Measurements from ENCODE around the gene RAB11FIP5.
A peak's percentile ranks its signal among the peaks of the same experiment; 100 is the strongest.

Gene RAB11FIP5

DNA sequence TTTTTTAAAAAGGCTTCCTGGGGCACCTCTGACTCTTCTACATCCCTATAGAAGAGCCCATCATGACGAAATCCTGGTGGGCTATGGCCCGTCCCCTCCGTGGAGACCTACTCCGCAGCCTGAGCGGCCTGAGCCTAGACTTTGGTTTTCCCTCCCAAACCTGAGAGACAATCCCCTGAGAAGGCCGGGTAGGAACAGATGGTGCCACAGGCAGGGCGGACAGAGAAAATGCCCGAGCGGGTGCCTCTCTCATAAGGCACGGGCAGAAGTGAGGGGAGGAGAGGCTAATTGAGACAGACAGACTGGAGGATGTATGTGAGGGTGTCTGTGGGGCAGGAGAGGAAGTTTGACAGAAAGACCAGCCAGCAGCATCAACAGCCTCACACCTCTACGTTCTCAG is 21.1 kb downstream of the RAB11FIP5 start:
- Histone ChIP-seq H3K4me2 (peak overlapping the region in 8 of 11 experiments; percentile 49 to 71 (median 62); a peak in 15 of 22 replicates), H3K9ac (peak overlapping the region in 1 of 11 experiments; percentile 34; a peak in 1 of 22 replicates), H3K36me3 (peaks cover 12 to 33% (median 22%) of the 10 kb centered on the region in 11 experiments; a peak in 20 of 22 replicates), H3K27ac (no peak overlapping the region), H3K27me3 (no peaks in the 10 kb centered on the region), H4K20me1 (peaks cover 30 to 100% (median 76%) of the 10 kb centered on the region in 11 experiments; a peak in 19 of 22 replicates), H3K9me3 (replicated peaks in 1 of 11) (no peaks in the 10 kb centered on the region), H3K4me3 (no peak overlapping the region), H3K4me1 (peaks cover 19 to 35% (median 22%) of the 10 kb centered on the region in 10 experiments)
- no peak for TF ChIP-seq Cebpa-rat (IDR thresholded peaks at IDR 0.05)

DNA sequence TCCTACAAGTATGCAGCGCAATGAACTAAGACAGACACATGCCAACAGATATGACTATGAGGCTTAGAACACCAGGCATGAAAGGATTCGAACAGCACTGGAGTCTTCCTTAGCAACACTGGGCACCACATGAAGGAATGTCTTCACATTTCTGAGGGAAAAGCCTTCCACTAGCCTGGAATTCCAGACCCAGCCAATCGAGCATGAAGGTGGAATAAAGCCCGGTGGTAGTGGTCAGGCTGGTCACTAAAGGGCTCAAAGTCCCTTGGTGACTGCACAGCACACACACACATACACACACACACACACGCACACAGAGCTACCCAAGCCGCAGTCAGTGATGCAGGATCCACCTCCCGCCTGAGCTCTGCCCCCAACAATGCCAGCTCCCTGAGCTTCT is 21.6 kb downstream of the RAB11FIP5 start:
- peaks cover 28 to 100% (median 76%) of the 10 kb centered on the region in 11 experiments; a peak in 19 of 22 replicates for H4K20me1 ChIP-seq
- no peak overlapping the region for H3K9ac ChIP-seq
- H3K27ac ChIP-seq: no peak overlapping the region
- no peak for TF ChIP-seq Cebpa-rat (IDR thresholded peaks at IDR 0.05)
- H3K4me3 ChIP-seq: no peak overlapping the region
- no peaks in the 10 kb centered on the region for H3K9me3 ChIP-seq (replicated peaks in 1 of 11)
- peaks cover 12 to 38% (median 22%) of the 10 kb centered on the region in 11 experiments; a peak in 20 of 22 replicates for H3K36me3 ChIP-seq
- H3K4me1 ChIP-seq: peaks cover 20 to 40% (median 26%) of the 10 kb centered on the region in 10 experiments
- H3K4me2 ChIP-seq: no peak overlapping the region
- no peaks in the 10 kb centered on the region for H3K27me3 ChIP-seq

DNA sequence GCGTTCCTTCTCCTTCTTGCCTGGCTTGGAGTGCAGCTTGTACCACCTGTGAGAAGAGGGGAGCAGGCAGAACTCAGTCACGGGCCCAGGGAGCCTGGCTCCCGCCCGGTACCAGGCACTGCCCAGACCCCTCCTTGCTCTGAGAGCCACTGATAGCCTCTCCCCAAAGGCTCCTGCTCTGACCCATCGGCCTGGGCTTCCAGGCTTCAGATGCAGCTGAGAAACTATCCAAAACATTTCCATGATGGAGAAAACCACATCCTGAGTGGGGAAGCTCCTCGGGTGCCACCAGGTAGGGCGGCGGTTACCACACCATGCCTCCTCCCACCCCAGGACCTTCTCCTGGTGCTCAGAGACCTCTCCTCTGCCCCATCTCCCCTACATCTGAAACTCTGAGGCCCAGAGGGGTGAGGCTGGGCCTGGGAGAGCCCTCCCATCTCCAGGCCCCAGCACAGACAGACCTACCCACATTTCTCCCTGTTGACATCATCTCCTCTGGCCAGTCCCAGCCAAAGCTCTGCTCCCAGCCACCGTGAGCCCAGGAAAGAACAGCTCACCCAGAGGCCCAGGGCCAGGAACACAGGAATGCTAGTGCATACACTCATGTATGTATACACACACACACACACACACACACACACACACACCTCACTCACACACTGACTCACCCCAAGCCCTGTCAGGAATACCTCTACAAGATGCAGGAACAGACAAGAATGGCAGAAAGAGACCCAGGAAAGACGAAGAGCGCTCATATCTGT is 23.3 kb downstream of the RAB11FIP5 start:
- no peak overlapping the region for H3K4me2 ChIP-seq
- no peak overlapping the region for H3K4me3 ChIP-seq
- peaks cover 20 to 51% (median 43%) of the 10 kb centered on the region in 10 experiments for H3K4me1 ChIP-seq
- H3K9ac ChIP-seq: no peak overlapping the region; a peak in 1 of 22 replicates
- no peak for TF ChIP-seq Cebpa-rat (IDR thresholded peaks at IDR 0.05)
- peaks cover 15 to 100% (median 76%) of the 10 kb centered on the region in 11 experiments; a peak in 20 of 22 replicates for H4K20me1 ChIP-seq
- H3K36me3 ChIP-seq: peaks cover 12 to 51% (median 23%) of the 10 kb centered on the region in 11 experiments; a peak in 20 of 22 replicates
- no peaks in the 10 kb centered on the region for H3K9me3 ChIP-seq (replicated peaks in 1 of 11)
- no peak overlapping the region for H3K27ac ChIP-seq
- no peaks in the 10 kb centered on the region for H3K27me3 ChIP-seq

DNA sequence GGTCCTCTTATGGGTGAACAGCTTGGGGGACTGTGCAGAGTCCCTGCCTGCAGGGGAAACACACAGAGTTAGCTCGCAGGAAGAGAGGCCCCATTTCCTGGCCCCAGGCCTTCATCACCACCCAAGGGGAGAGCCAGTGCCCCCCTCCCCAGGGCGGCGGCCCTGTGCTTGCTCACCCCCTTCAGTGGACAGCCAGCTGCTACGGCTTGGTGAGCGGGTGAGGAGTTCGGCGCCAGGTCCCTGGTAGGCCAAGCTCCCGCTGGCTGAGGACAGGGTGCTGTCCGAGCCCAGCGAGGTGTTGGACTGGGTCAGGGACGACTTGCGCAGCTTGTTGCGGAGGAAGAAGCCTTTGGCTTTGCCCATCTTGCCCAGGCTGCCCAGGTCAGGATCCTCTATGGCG is 24.0 kb downstream of the RAB11FIP5 start:
- Histone ChIP-seq H3K36me3 (peaks cover 12 to 58% (median 28%) of the 10 kb centered on the region in 11 experiments; a peak in 20 of 22 replicates), H3K4me1 (peaks cover 20 to 53% (median 48%) of the 10 kb centered on the region in 10 experiments), H4K20me1 (peaks cover 22 to 100% (median 76%) of the 10 kb centered on the region in 11 experiments; a peak in 20 of 22 replicates), H3K9ac (no peak overlapping the region), H3K9me3 (replicated peaks in 1 of 11) (no peaks in the 10 kb centered on the region), H3K4me2 (no peak overlapping the region), H3K27me3 (no peaks in the 10 kb centered on the region), H3K27ac (no peak overlapping the region), H3K4me3 (no peak overlapping the region)
- no peak for TF ChIP-seq Cebpa-rat (IDR thresholded peaks at IDR 0.05)

DNA sequence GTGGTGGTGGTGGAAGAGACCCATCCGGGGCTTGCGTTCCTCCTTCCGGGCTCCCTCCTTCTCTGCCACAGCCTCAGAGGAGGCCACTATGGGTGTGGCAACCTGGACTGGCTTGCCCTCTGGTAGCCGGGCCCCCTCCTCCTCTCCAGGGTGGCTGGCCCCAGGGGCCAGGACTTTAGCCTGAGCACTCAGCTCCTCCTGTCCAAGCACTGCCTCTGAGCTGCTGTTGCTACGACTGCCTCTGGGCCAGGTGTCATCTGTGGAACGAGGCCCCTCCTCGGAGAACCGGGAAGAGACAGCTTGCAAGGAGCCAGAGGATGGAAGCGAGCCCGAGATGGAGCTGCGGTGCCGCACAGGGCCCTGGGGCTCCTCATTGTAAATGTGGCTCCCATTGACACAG is 24.5 kb downstream of the RAB11FIP5 start:
- Histone ChIP-seq H3K4me3 (no peak overlapping the region), H3K9ac (no peak overlapping the region), H3K4me2 (no peak overlapping the region), H3K27ac (no peak overlapping the region), H3K4me1 (peaks cover 16 to 53% (median 46%) of the 10 kb centered on the region in 10 experiments), H3K9me3 (replicated peaks in 1 of 11) (no peaks in the 10 kb centered on the region), H4K20me1 (peaks cover 19 to 100% (median 76%) of the 10 kb centered on the region in 11 experiments; a peak in 20 of 22 replicates), H3K27me3 (no peaks in the 10 kb centered on the region), H3K36me3 (peaks cover 12 to 63% (median 31%) of the 10 kb centered on the region in 11 experiments; a peak in 20 of 22 replicates)
- TF ChIP-seq Cebpa-rat (IDR thresholded peaks at IDR 0.05): no peak

DNA sequence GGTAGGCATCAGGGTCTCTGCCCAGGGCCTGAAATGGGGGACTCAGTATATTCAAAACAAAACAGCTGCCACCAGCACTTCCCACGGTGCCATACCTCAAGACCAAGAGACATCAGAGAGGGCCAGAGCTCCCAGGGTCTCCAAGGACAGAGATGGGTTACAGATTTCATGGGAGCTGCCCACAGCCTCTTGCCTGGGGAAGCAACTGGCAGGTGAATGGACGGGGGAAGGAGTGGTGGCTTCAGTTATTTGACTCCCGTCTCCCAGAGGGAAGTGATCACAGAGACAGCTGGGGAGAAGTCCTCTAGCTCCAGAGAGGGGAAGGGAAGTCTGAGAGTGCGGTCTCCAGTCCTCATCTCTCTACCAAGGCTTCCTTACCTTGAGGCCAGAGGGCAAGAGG is 25.4 kb downstream of the RAB11FIP5 start:
- H3K9ac ChIP-seq: 0 out of 22 replicates have a peak overlapping the region, but pooled peaks of 1 of the 11 experiments have one; percentile 24
- TF ChIP-seq Cebpa-rat (IDR thresholded peaks at IDR 0.05): no peak
- H3K36me3 ChIP-seq: peaks cover 12 to 70% (median 32%) of the 10 kb centered on the region in 11 experiments; a peak in 20 of 22 replicates
- H3K4me2 ChIP-seq: no peak overlapping the region
- no peaks in the 10 kb centered on the region for H3K27me3 ChIP-seq
- H3K4me3 ChIP-seq: no peak overlapping the region
- no peaks in the 10 kb centered on the region for H3K9me3 ChIP-seq (replicated peaks in 1 of 11)
- peaks cover 11 to 100% (median 76%) of the 10 kb centered on the region in 11 experiments; a peak in 20 of 22 replicates for H4K20me1 ChIP-seq
- H3K4me1 ChIP-seq: peaks cover 7 to 53% (median 37%) of the 10 kb centered on the region in 10 experiments
- no peak overlapping the region for H3K27ac ChIP-seq

DNA sequence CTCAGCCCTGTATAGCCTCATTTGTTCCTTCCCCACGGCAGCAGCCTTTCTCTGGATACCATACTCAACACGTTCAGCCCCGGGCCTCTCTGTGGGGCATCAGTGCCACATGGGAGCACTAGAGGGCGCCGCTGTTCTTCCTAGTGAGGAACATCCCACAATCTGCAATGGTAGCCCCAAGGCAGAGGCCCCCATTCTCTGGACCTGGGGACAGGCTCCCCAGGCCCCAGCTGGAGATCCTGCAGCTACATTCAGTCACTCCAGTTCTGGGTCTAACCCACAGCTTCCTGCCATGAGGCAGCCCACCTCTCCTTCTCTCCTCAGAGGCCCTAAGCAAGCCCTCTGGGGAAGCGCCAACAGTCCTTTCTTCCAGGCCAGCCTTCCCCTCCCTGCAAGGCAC is 27.1 kb downstream of the RAB11FIP5 start:
- Histone ChIP-seq H3K4me3 (no peak overlapping the region), H3K4me2 (peak overlapping the region in 7 of 11 experiments; percentile 9 to 64 (median 58); a peak in 12 of 22 replicates)

DNA sequence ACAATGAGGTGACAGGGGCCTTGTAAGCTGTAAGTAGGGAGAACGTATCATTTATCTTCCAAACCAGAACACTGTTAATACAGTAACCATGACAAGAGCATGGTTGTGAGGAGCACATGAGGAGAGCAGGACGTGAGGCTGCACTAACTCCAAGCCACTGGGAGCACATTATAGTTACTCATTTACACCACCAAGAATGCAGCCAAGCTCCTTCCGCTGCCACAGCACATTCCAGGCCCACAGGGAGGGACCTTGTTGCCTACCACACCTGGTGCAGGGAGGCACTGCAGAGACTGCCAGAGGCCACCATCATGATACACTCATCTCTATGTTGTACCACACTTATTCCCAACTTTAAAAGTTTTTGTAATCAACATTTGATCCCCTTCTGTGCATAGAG is 27.8 kb downstream of the RAB11FIP5 start:
- Histone ChIP-seq H3K27me3 (no peaks in the 10 kb centered on the region), H3K4me1 (peaks cover 17 to 72% (median 51%) of the 10 kb centered on the region in 10 experiments), H3K4me3 (no peak overlapping the region), H3K9me3 (replicated peaks in 1 of 11) (no peaks in the 10 kb centered on the region), H3K27ac (no peak overlapping the region), H3K9ac (peak overlapping the region in 4 of 11 experiments; percentile 6 to 25 (median 12); a peak in 2 of 22 replicates), H3K36me3 (peaks cover 12 to 73% (median 32%) of the 10 kb centered on the region in 11 experiments; a peak in 20 of 22 replicates), H3K4me2 (peak overlapping the region in 9 of 11 experiments; percentile 16 to 64 (median 58); a peak in 15 of 22 replicates), H4K20me1 (peaks cover 11 to 99% (median 78%) of the 10 kb centered on the region in 11 experiments; a peak in 19 of 22 replicates)
- TF ChIP-seq Cebpa-rat (IDR thresholded peaks at IDR 0.05): no peak

More for the DNA sequence above, 27.1 kb downstream of the RAB11FIP5 start:
- H3K9ac ChIP-seq: no peak overlapping the region; a peak in 1 of 22 replicates
- peaks cover 10 to 65% (median 44%) of the 10 kb centered on the region in 10 experiments for H3K4me1 ChIP-seq
- H4K20me1 ChIP-seq: peaks cover 11 to 99% (median 74%) of the 10 kb centered on the region in 11 experiments; a peak in 19 of 22 replicates
- H3K27me3 ChIP-seq: no peaks in the 10 kb centered on the region
- H3K36me3 ChIP-seq: peaks cover 12 to 70% (median 32%) of the 10 kb centered on the region in 11 experiments; a peak in 20 of 22 replicates
- no peaks in the 10 kb centered on the region for H3K9me3 ChIP-seq (replicated peaks in 1 of 11)
- peak overlapping the region in 1 of 11 experiments; percentile 26; a peak in 1 of 22 replicates for H3K27ac ChIP-seq
- no peak for TF ChIP-seq Cebpa-rat (IDR thresholded peaks at IDR 0.05)
